IMR-90 (cell line): ENCODE measurements around the gene LRRC15. TPM values are rescaled to one million over a fixed set of nuclear protein-coding genes. Genes with fewer than 3 reads are reported as not detected.

Experiments
- ATAC-seq: fragments of 200-7000 bp; cut with Tn5 transposase; 2 replicates; pipeline ENCODE4 v1.9.1; 2020; ENCODE audit warnings: low read depth, mild to moderate bottlenecking, moderate library complexity
- BruUV-seq: library from RNA; stranded (reverse); fragments of 400-500 nt; replicated peaks from 2 replicates; lab custom pipeline; 2021; lab: Mats Ljungman, UMichigan
- CTCF ChIA-PET: fragments of 300-600 bp; formaldehyde crosslinking; extraction: SDS; loops from one replicate; lab custom pipeline; 2021; ENCODE audit warnings: antibody characterized with exemption; lab: Yijun Ruan, JAX
- POLR2A ChIA-PET: fragments of 300-600 bp; sonication (Branson Sonifier 250); formaldehyde crosslinking; loops from one replicate; lab custom pipeline; 2022; ENCODE audit warnings: antibody characterized with exemption; ENCODE audit not compliant: unreplicated experiment; lab: Charles Lee
- DNase-seq: peaks from one replicate; pipeline ENCODE4 v3.0.0; 2013
- H2AFZ ChIP-seq: replicated peaks from 2 replicates; pipeline ENCODE3; 2013; ENCODE audit warnings: low read length, mild to moderate bottlenecking; ENCODE audit not compliant: poor library complexity
- H2AK5ac ChIP-seq: 2 replicates; pipeline ENCODE4 v1.6.1; 2013; ENCODE audit warnings: low read depth, low read length, inconsistent platforms
- H2AK9ac ChIP-seq: replicated peaks from 2 replicates; pipeline ENCODE3; 2013; ENCODE audit warnings: mild to moderate bottlenecking, low read depth, low read length, moderate library complexity; ENCODE audit not compliant: poor library complexity
- H2BK120ac ChIP-seq: 2 replicates; pipeline ENCODE4 v1.6.1; 2013; ENCODE audit warnings: low read depth, low read length, inconsistent platforms
- H2BK15ac ChIP-seq: 3 replicates; pipeline ENCODE4 v1.6.1; 2013; ENCODE audit warnings: low read depth, low read length, inconsistent platforms
- H2BK20ac ChIP-seq: 2 replicates; pipeline ENCODE4 v1.6.1; 2013; ENCODE audit warnings: low read depth, mild to moderate bottlenecking, inconsistent platforms, low read length, moderate library complexity
- H2BK5ac ChIP-seq: 2 replicates; pipeline ENCODE4 v1.6.1; 2013; ENCODE audit warnings: mild to moderate bottlenecking, low read depth, low read length, inconsistent platforms; ENCODE audit not compliant: poor library complexity, severe bottlenecking
- H3K14ac ChIP-seq: replicated peaks from 2 replicates; pipeline ENCODE4 v1.6.1; 2013; ENCODE audit warnings: low read depth, low read length, inconsistent platforms
- H3K18ac ChIP-seq: 2 replicates; pipeline ENCODE4 v1.6.1; 2013; ENCODE audit warnings: low read depth, low read length, control low read depth
- H3K23ac ChIP-seq: 2 replicates; pipeline ENCODE4 v1.6.1; 2013; ENCODE audit warnings: low read depth, low read length, inconsistent platforms
- H3K27ac ChIP-seq: 2 replicates; pipeline ENCODE4 v1.5.1; 2013; ENCODE audit warnings: mild to moderate bottlenecking, control low read depth, low read length; ENCODE audit not compliant: insufficient read depth
- H3K27me3 ChIP-seq: 2 replicates; pipeline ENCODE4 v1.6.1; 2013; ENCODE audit warnings: low read length; ENCODE audit not compliant: control insufficient read depth, insufficient read depth
- H3K36me3 ChIP-seq: 2 replicates; pipeline ENCODE4 v1.6.1; 2013; ENCODE audit warnings: low read length, mixed read lengths; ENCODE audit not compliant: control insufficient read depth, insufficient read depth
- H3K4ac ChIP-seq: 2 replicates; pipeline ENCODE4 v1.6.1; 2013; ENCODE audit warnings: low read depth, low read length, inconsistent platforms
- H3K4me1 ChIP-seq: 2 replicates; pipeline ENCODE4 v1.6.1; 2013; ENCODE audit warnings: low read length, mixed read lengths; ENCODE audit not compliant: control insufficient read depth, insufficient read depth
- H3K4me2 ChIP-seq: 2 replicates; pipeline ENCODE4 v1.6.1; 2013; ENCODE audit warnings: low read depth, mild to moderate bottlenecking, control low read depth, low read length, moderate library complexity
- H3K4me3 ChIP-seq: 2 replicates; pipeline ENCODE4 v1.5.1; 2013; ENCODE audit warnings: low read depth, mild to moderate bottlenecking, control low read depth, low read length, moderate library complexity; ENCODE audit not compliant: insufficient read depth
- H3K56ac ChIP-seq: 2 replicates; pipeline ENCODE4 v1.6.1; 2013; ENCODE audit warnings: low read length, inconsistent platforms; ENCODE audit not compliant: insufficient read depth; ENCODE audit errors: extremely low read depth
- H3K79me1 ChIP-seq, 2 experiments: 2 replicates each; pipeline ENCODE4 v1.6.1; 2013; ENCODE audit warnings: low read length in 2 of 2, inconsistent platforms in 1 of 2, low read depth in 1 of 2
- H3K9ac ChIP-seq: 2 replicates; pipeline ENCODE4 v1.6.1; 2013; ENCODE audit warnings: low read depth, low read length, control low read depth
- H3K9me1 ChIP-seq: 2 replicates; pipeline ENCODE4 v1.6.1; 2013; ENCODE audit warnings: low read length, inconsistent platforms; ENCODE audit not compliant: insufficient read depth
- H3K9me3 ChIP-seq: 2 replicates; pipeline ENCODE4 v1.6.1; 2013; ENCODE audit warnings: low read length; ENCODE audit not compliant: control insufficient read depth, insufficient read depth
- H4K20me1 ChIP-seq: 2 replicates; pipeline ENCODE4 v1.6.1; 2013; ENCODE audit warnings: low read length, inconsistent platforms; ENCODE audit not compliant: insufficient read depth
- H4K5ac ChIP-seq: 2 replicates; pipeline ENCODE4 v1.6.1; 2013; ENCODE audit warnings: mild to moderate bottlenecking, low read depth, low read length, control low read depth
- H4K8ac ChIP-seq, 2 experiments: 2 replicates each; pipeline ENCODE4 v1.6.1; 2013; ENCODE audit warnings: low read depth in 2 of 2, low read length in 2 of 2, control low read depth in 1 of 2, inconsistent platforms in 1 of 2
- H4K91ac ChIP-seq: 2 replicates; pipeline ENCODE4 v1.6.1; 2013; ENCODE audit warnings: low read depth, low read length, inconsistent platforms; ENCODE audit not compliant: insufficient read depth
- FOS ChIP-seq: fragments of 150-350 bp; IDR thresholded peaks from 2 replicates; pipeline ENCODE4 v1.6.1; 2016; ENCODE audit warnings: low read depth, low read length
- MAFK ChIP-seq: IDR thresholded peaks from 2 replicates; pipeline ENCODE4 v1.6.1; 2012; ENCODE audit warnings: low read depth, low read length, improper control_type of control experiment
- MAZ ChIP-seq: IDR thresholded peaks from 2 replicates; pipeline ENCODE4 v1.6.1; 2012; ENCODE audit warnings: low read depth, mild to moderate bottlenecking, low read length, improper control_type of control experiment, moderate library complexity, borderline replicate concordance
- WGBS, 2 experiments: methylation state at CpG; one replicate each; pipeline versions ENCODE4 v1.1.5 to v1.1.7; 2013; ENCODE audit warnings: missing lambda C conversion rate in 2 of 2; ENCODE audit not compliant: insufficient read length in 1 of 2; ENCODE audit errors: extremely low coverage in 2 of 2; 5-methylcytosine and 5-hydroxymethylcytosine counted together
- dilution Hi-C: fragments of 300-500 bp; cut with HindIII; formaldehyde crosslinking; loops from one replicate; pipeline ENCODE4 v1.14.3; 2018; ENCODE audit warnings: low sequenced_read_pairs; ENCODE audit not compliant: unreplicated experiment
- in situ Hi-C: fragments of 300-500 bp; cut with MboI; formaldehyde crosslinking; loops from 3 replicates; pipeline ENCODE4 v1.14.3; 2019; ENCODE audit warnings: low sequenced_read_pairs, inconsistent platforms, mixed read lengths
- intact Hi-C: fragments of 100-400 bp; cut with micrococcal nuclease; formaldehyde crosslinking; loops from 2 replicates; pipeline ENCODE4 v1.10.0; 2022
- polyA plus RNA-seq, 3 experiments: library from polyadenylated mRNA; depleted of rRNA; stranded (reverse); fragments of >200 nt; gene quantifications; 2 replicates each; pipeline ENCODE4 v1.2.3, GENCODE V29; 2012; ENCODE audit warnings: low replicate concordance in 1 of 3
- total RNA-seq: library from RNA; depleted of rRNA; stranded (reverse); fragments of >200 nt; gene quantifications from 2 replicates; pipeline ENCODE4 v1.2.3, GENCODE V29; 2012; rRNA removed

The LRRC15 gene
- total and polyA plus RNA-seq, 2 of the 4 experiments (the other 2 are of a cell fraction), result 2.5 to 9.0 TPM

DNA sequence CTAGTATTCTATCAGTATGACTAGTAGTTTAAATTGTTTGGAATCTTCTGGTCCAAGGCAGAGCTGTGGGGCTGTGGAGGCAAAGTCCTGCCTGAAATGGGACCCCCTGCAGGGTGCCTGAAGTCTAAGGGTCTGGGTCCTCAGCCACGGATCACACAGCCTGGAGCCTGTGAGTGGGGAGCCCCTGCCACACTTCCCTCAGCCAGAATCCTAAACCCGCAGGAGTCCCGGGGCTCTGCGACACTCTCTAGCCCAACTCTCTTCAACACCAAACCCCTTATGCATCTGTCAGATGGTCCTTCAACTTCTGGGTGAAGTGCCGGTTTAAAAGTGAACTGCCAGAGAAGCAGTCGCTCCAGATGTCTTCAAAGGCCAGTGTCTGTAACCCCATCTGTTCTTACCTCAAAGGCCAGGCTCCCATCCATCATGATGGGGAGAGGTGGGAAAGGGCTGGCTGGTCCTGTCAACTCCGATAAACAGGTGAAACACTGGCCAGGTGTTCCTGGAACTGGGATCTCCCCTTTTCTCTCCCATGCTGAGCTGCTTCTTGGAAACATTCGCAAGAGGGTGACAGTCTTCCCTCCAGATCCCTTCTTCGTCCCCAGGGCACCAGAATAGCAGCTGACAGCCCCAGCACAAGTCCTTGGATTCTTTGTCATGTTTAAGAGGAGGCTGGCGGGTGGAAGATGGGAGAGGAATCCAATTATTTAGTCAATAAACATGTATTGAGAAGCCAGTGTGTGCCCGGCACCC, 64.0 kb downstream of the LRRC15 start:
- Histone ChIP-seq H3K4me3 (no peak overlapping the region), H4K5ac (no peak overlapping the region), H2BK20ac (no peak overlapping the region), H2AK5ac (no peak overlapping the region), H3K4ac (no peak overlapping the region), H2BK5ac (no peak overlapping the region), H3K18ac (no peak overlapping the region), H2AFZ (no peak overlapping the region), H2BK120ac (no peak overlapping the region), H3K79me1 (no peaks in the 10 kb centered on the region), H4K91ac (no peak overlapping the region), H3K23ac (no peak overlapping the region), H3K56ac (no peak overlapping the region), H3K27ac (no peak overlapping the region), H3K9me1 (no peaks in the 10 kb centered on the region), H4K20me1 (no peaks in the 10 kb centered on the region), H3K4me1 (no peaks in the 10 kb centered on the region), H3K36me3 (no peaks in the 10 kb centered on the region), H3K9me3 (no peaks in the 10 kb centered on the region), H2AK9ac (no peak overlapping the region), H3K14ac (no peak overlapping the region), H2BK15ac (no peak overlapping the region), H3K27me3 (peaks cover 66% of the 10 kb centered on the region), H3K9ac (no peak overlapping the region), H4K8ac (no peak overlapping the region), H3K4me2 (no peak overlapping the region)
- TF ChIP-seq MAZ (no peak), MAFK (no peak), FOS (no peak)
- dilution Hi-C loops (no loop called here), in situ Hi-C loops (no loop called here), intact Hi-C loops (no loop called here)
- DNase-seq (no peak), ATAC-seq (no peak)
- no TSS peak for BruUV-seq
- ChIA-PET CTCF (interaction anchor here (1.2 kb wide), 1 partner anchor 10 kb away, joined by 3 read pairs; no protein-coding TSS in a partner anchor), POLR2A (interaction anchor here (0.6 kb wide), 1 partner anchor 525 kb away, joined by 3 read pairs; no protein-coding TSS in a partner anchor)
- whole genome bisulfite sequencing, 2 experiments, result 83% methylated on average over 1 of the region's 11 CpGs; no CpG with 5 or more reads in 1 of the 2 experiments

Other genes with a start within 250 kb of the LRRC15 start
- 3.6 and 8.3 TPM in 2 replicates for gene HES1, start 233.6 kb downstream of the LRRC15 start, total RNA-seq
- 6.7 and 30.8 TPM in 2 replicates for gene HES1, start 233.6 kb downstream of the LRRC15 start, polyA plus RNA-seq (2012; rRNA removed)
- not detected in 2 replicates for gene CPN2, start 18.4 kb downstream of the LRRC15 start, total RNA-seq
- gene CPN2, start 18.4 kb downstream of the LRRC15 start, polyA plus RNA-seq (2012; rRNA removed), result 0.07 TPM in 2 replicates
- gene GP5, start 29.5 kb upstream of the LRRC15 start, total RNA-seq, result under 0.01 TPM in 2 replicates
- gene GP5, start 29.5 kb upstream of the LRRC15 start, polyA plus RNA-seq (2012; rRNA removed), result 0.12 and 0.16 TPM in 2 replicates
- gene ATP13A3, start 117.3 kb upstream of the LRRC15 start, total RNA-seq, result 154 and 284 TPM in 2 replicates
- gene ATP13A3, start 117.3 kb upstream of the LRRC15 start, polyA plus RNA-seq (2012; rRNA removed), result 37.5 and 48.1 TPM in 2 replicates